Spinal cord (tissue), 10 donors: Measurements from ENCODE around the gene CAPS. TPM values are rescaled to one million over a fixed set of nuclear protein-coding genes. Genes with fewer than 3 reads are reported as not detected.

Source experiments
- DNase-seq, 6 donors: peaks; one replicate each; pipeline versions ENCODE4 v3.0.0 to v3.0.0-alpha.2; 2013 to 2015; ENCODE audit warnings: low spot score in 6 of 6, low read depth in 4 of 6
- H3K27ac ChIP-seq: one replicate; pipeline ENCODE4 v1.5.1; 2013; ENCODE audit warnings: low read depth, low read length, control low read depth
- H3K27me3 ChIP-seq: one replicate; pipeline ENCODE4 v1.6.1; 2013; ENCODE audit warnings: low read length; ENCODE audit not compliant: control insufficient read depth, insufficient read depth
- H3K36me3 ChIP-seq: one replicate; pipeline ENCODE4 v1.6.1; 2013; ENCODE audit warnings: low read length; ENCODE audit not compliant: control insufficient read depth, insufficient read depth
- H3K4me1 ChIP-seq: one replicate; pipeline ENCODE4 v1.6.1; 2013; ENCODE audit warnings: low read length; ENCODE audit not compliant: control insufficient read depth, insufficient read depth
- H3K4me3 ChIP-seq: one replicate; pipeline ENCODE4 v1.5.1; 2013; ENCODE audit warnings: low read depth, low read length, control low read depth
- H3K9me3 ChIP-seq: one replicate; pipeline ENCODE4 v1.6.1; 2013; ENCODE audit warnings: low read length; ENCODE audit not compliant: control insufficient read depth, insufficient read depth
- WGBS: methylation state at CpG from one replicate; pipeline ENCODE4 v1.1.5; 2013; ENCODE audit warnings: missing lambda C conversion rate; ENCODE audit not compliant: insufficient coverage; 5-methylcytosine and 5-hydroxymethylcytosine counted together
- polyA plus RNA-seq, 2 donors: library from polyadenylated mRNA; unstranded; fragments of 120-200 nt; gene quantifications; one replicate each; pipeline ENCODE4 v1.2.1, GENCODE V29; 2013; ENCODE audit not compliant: insufficient read length in 2 of 2
- total RNA-seq, 2 donors: library from RNA; depleted of rRNA in 1 of 2; stranded (reverse); fragments of 120-200 nt in 1 of 2; fragments of >200 nt in 1 of 2; gene quantifications; one replicate each; pipeline versions ENCODE4 v1.2.3 to v1.2.4, GENCODE V29; 2013 to 2014
- donor health status: healthy.

Gene CAPS
- total and polyA plus RNA-seq, 4 donors: 15.3 to 85.3 (median 49.4) TPM

DNA sequence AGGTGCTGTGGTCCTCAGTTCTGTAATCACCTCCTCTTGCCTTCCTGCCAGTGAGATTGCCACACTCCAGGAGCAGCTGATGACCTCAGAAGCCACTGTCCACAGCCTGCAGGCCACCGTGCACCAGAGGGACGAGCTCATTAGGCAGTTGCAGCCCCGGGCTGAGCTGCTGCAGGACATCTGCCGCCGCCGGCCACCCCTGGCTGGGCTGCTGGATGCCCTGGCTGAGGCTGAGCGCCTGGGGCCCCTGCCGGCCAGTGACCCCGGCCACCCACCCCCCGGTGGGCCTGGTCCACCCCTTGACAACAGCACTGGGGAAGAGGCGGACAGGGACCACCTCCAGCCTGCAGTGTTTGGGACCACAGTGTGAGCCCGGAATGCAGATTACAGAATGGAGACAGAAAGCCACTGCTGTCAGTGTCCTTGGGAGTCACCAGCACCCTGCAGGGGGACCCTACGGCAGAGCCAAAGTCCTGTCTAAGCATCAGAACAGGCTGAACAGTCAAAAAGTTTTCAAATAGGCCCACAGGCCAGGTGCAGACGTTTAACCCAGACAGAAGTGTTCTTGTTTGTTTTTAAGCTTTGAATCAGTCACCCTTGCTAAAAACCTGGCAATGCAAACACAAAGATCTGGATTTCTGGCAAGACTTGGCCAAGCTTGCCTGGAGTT lies 5.1 kb upstream of the CAPS start:
- H3K4me3 ChIP-seq: no peak overlapping the region
- H3K4me1 ChIP-seq: peaks cover 34% of the 10 kb centered on the region
- peaks cover 27% of the 10 kb centered on the region for H3K36me3 ChIP-seq
- 54% methylated on average over 14 of the region's 14 CpGs for WGBS
- H3K27me3 ChIP-seq: no peaks in the 10 kb centered on the region
- H3K9me3 ChIP-seq: no peaks in the 10 kb centered on the region
- H3K27ac ChIP-seq: no peak overlapping the region
- no peak for DNase-seq

DNA sequence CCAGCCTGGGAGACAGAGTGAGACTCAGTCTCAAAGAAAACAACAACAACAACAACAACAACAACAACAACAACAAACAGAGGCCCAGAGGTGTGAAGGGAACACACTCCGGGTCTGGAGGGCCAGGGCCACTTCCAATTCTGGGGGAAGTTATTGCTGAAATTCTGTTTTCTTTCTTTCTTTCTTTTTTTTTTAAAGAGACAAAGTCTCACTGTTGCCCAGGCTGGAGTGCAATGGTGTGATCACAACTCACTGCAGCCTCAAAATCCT lies 3.5 kb upstream of the CAPS start:
- Histone ChIP-seq H3K9me3 (no peaks in the 10 kb centered on the region), H3K36me3 (peaks cover 44% of the 10 kb centered on the region), H3K4me1 (peaks cover 30% of the 10 kb centered on the region), H3K27me3 (no peaks in the 10 kb centered on the region), H3K27ac (no peak overlapping the region), H3K4me3 (no peak overlapping the region)
- WGBS: no CpG with 5 or more reads among the region's 1 CpG
- DNase-seq: no peak

DNA sequence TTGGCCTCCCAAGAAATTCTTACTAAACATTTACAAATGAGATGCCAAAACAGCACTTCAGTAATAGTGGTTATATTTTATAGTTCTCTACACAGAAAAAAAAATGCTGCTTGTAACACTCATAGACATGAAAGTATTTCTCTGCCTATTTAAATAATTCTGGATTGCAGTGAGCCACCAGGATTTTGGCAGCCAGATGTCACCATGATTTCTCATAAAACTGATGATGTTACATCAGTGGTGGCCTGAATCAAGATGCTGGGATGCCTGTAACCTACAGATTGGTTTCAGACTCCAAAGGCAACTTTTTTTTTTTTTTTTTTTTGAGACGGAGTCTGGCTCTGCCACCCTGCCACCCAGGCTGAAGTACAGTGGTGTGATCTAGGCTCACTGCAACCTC lies 2.7 kb upstream of the CAPS start:
- Histone ChIP-seq H3K9me3 (no peaks in the 10 kb centered on the region), H3K4me3 (no peak overlapping the region), H3K4me1 (peaks cover 28% of the 10 kb centered on the region), H3K27ac (no peak overlapping the region), H3K27me3 (no peaks in the 10 kb centered on the region), H3K36me3 (peaks cover 52% of the 10 kb centered on the region)
- DNase-seq: no peak
- no CpG with 5 or more reads among the region's 1 CpG for WGBS

DNA sequence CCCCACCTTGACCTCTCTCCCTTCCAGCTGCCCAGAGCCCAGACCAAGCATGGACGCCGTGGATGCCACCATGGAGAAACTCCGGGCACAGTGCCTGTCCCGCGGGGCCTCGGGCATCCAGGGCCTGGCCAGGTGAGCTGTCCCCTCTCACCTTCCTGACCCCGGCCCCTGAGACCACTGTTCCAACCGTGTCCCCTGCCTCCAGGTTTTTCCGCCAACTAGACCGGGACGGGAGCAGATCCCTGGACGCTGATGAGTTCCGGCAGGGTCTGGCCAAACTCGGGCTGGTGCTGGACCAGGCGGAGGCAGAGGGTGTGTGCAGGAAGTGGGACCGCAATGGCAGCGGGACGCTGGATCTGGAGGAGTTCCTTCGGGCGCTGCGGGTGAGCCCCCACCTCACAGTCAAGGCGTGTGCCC lies 312 bp downstream of the CAPS start:
- H3K4me3 ChIP-seq: no peak overlapping the region
- WGBS: 89% methylated on average over 22 of the region's 22 CpGs

DNA sequence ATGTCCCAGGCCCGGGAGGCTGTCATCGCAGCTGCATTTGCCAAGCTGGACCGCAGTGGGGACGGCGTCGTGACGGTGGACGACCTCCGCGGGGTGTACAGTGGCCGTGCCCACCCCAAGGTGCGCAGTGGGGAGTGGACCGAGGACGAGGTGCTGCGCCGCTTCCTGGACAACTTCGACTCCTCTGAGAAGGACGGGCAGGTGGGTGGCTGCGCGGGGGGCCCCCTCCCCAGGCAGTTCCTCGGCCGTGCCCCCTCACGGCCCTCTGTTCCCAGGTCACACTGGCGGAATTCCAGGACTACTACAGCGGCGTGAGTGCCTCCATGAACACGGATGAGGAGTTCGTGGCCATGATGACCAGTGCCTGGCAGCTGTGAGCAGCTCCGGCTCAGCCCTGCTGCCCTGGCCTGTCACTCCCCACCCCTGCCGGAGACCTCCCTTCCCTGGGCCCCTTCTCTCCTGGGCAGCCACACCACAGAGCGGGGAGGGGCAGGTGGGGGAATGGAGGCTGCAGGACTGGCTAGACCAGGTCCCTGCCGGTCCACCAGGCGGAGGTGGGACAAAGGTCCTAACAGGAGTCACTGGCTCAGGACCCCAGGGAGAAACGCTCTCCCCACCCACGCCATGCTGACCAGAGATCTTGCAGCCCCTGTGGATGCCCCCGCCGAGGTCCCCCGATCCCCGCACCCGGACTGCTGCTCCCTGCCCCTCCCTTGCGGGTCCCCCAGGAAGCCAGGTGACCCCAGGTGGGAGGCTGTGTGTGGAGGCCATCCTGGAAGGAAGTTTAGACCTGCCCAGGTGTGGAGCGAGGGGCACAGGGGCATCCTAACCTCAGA lies 1.1 kb downstream of the CAPS start:
- WGBS: 83% methylated on average over 36 of the region's 42 CpGs
- Histone ChIP-seq H3K27ac (no peak overlapping the region), H3K4me3 (no peak overlapping the region), H3K27me3 (no peaks in the 10 kb centered on the region), H3K36me3 (peaks cover 76% of the 10 kb centered on the region), H3K9me3 (no peaks in the 10 kb centered on the region), H3K4me1 (peaks cover 15% of the 10 kb centered on the region)
- no peak for DNase-seq

More for the DNA sequence above, 312 bp downstream of the CAPS start:
- no peaks in the 10 kb centered on the region for H3K27me3 ChIP-seq
- no peaks in the 10 kb centered on the region for H3K9me3 ChIP-seq
- no peak for DNase-seq
- no peak overlapping the region for H3K27ac ChIP-seq
- H3K4me1 ChIP-seq: peaks cover 23% of the 10 kb centered on the region
- H3K36me3 ChIP-seq: peaks cover 76% of the 10 kb centered on the region

DNA sequence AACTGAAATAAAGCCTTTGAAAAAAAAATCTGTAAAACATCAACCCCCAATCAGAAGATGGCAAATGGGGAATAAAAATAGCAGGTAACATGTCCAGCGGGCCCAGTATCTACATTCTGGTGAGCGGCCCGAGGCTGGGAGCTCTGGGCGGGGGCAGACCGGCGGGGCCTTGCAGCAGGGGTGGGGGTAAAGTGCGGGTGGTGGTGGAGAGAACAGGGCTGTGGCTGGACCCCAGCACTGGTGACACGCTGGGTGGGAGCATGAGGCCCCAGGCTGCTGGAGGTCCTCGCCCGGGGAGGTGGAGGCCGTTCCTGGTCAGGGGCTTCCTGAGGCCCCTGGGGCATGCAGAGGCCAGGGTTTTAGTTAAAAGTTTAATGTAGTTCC lies 1.7 kb downstream of the CAPS start:
- Histone ChIP-seq H3K4me1 (peaks cover 11% of the 10 kb centered on the region), H3K9me3 (no peaks in the 10 kb centered on the region), H3K27me3 (no peaks in the 10 kb centered on the region), H3K27ac (no peak overlapping the region), H3K36me3 (peaks cover 80% of the 10 kb centered on the region), H3K4me3 (no peak overlapping the region)
- no peak for DNase-seq
- WGBS: 96% methylated on average over 6 of the region's 11 CpGs

DNA sequence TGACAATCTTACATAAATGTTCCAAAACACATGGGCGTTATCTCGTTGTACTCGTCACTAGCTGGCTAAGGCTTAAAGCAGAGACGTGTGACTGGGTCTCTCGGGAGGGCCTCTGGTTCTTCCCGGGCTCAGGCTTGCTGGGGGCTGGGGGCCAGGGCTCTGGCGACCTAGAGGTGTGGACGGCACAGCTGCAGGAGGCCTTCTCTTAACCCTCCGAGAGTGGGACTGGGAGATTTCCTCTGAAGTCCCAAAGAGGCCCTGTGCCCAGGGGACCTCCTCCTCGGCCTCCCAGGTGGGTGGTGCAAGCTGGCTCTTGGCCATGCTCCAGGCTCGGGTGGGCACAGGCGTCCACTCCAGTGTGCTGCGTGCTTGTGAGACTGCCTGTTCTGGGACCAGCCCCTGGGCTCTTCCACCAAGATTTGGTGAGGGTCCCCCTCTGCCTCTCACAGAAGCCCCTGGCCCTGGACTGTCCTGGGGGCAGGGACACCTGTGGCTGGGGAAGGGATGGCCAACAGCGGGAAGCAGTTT lies 2.2 kb downstream of the CAPS start:
- no peak for DNase-seq
- Histone ChIP-seq H3K27me3 (no peaks in the 10 kb centered on the region), H3K4me1 (peaks cover 11% of the 10 kb centered on the region), H3K27ac (no peak overlapping the region), H3K36me3 (peaks cover 81% of the 10 kb centered on the region), H3K4me3 (no peak overlapping the region), H3K9me3 (no peaks in the 10 kb centered on the region)
- WGBS: 79% methylated on average over 14 of the region's 14 CpGs

DNA sequence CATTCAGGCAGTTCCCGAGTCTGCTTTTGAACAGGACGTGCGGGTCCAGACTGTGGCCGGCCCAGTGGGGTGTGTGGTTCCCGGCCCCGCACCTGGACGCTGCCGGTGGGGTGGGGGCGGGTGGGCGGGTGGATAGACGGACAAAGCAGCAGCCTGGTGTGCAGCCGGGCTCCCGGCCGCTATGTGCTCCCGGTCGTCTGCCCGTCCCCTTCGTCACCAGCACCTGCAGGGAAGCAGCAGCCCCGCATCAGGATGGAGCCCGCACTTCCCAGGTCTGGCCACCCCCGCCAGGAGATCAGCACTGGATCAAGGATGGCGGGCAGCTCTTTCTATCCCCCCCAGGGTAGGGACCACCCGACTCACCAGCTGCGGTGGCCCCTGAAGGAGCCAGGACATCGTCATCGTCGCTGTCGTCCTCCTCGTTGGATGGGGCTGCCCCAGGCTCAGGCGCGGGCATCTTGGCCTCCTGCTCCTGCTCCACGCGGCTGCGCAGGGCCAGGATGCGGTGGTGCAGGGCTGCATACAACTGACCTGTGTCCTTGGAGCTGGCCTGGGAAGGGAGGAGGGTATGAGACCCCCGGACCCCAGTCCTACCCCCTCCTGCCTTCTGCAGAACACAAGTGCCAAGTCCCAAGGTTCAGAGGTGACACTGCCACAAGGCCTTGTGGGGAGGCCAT lies 3.5 kb downstream of the CAPS start:
- DNase-seq: no peak
- Histone ChIP-seq H3K36me3 (peaks cover 93% of the 10 kb centered on the region), H3K27me3 (no peaks in the 10 kb centered on the region), H3K4me3 (no peak overlapping the region), H3K27ac (no peak overlapping the region), H3K4me1 (peaks cover 11% of the 10 kb centered on the region), H3K9me3 (no peaks in the 10 kb centered on the region)
- WGBS: 89% methylated on average over 36 of the region's 36 CpGs

DNA sequence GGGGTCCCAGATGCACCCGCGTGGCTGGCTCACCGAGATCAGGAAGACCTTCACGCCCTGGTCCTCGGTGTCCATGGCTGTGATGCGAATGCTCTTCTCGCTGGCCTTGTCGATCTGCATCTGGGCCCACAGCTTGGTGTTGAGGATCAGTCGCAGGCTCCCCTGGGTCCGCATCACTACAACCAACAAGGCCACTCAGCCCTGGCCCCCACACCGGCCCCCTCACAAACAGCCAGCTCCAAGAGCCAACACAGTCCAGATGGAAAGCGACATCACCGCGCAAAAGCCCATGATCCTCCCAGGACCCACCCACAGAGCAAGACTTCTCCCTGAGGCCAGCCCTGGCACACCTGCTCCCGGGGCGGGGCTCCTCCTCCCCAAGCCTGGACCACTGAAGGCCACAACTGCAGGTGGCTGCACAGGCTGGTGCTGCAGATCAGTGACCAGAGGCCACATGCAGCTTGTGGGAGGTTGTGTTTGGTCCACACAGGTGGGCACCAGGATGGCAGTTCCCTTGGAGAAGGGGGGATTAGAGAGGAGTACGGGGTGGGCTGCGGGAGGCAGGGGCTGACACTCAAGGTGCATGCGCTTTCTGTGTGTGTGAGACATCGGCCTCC lies 4.5 kb downstream of the CAPS start:
- Histone ChIP-seq H3K27ac (no peak overlapping the region), H3K4me3 (no peak overlapping the region), H3K36me3 (peaks cover 99% of the 10 kb centered on the region), H3K4me1 (peaks cover 11% of the 10 kb centered on the region), H3K27me3 (no peaks in the 10 kb centered on the region), H3K9me3 (no peaks in the 10 kb centered on the region)
- WGBS: 95% methylated on average over 20 of the region's 20 CpGs
- no peak for DNase-seq
